HL-60 (cell line): Measurements from ENCODE around the gene ATP2B2.

Experiments used
- CTCF ChIP-seq: IDR thresholded peaks from one replicate; pipeline ENCODE4 v1.5.1; 2011; ENCODE audit warnings: low read length, control low read depth, inconsistent platforms; ENCODE audit not compliant: insufficient read depth
- POLR2AphosphoS5 ChIP-seq: IDR thresholded peaks from 2 replicates; pipeline ENCODE4 v1.6.1; 2012; ENCODE audit warnings: low read depth

GRCh38 chr3:10290481-10291176 lies 214.8 kb downstream of the ATP2B2 start:
- TF ChIP-seq CTCF (no peak), POLR2AphosphoS5 (no peak)
